ENCODE data around the gene MRPL53. TPM values are rescaled to one million over a fixed set of nuclear protein-coding genes. Genes with fewer than 3 reads are reported as not detected.

MRPL53 gene
- total and polyA plus RNA-seq, 8 donors, result 37.6 to 60.0 (median 45.9) TPM

GRCh38 chr2:74458938-74459363 lies 13.5 kb downstream of the MRPL53 start:
- intact Hi-C loops (cut with DNase I), result no loop called here
- peak overlapping the region; percentile 48 to 74 (median 66) for H3K27ac ChIP-seq
- WGBS, 2 donors, result 0 to 1% methylated on average over 10 of the region's 10 CpGs
- H3K9me3 ChIP-seq, result no peaks in the 10 kb centered on the region
- peaks cover 14 to 24% (median 17%) of the 10 kb centered on the region in 3 donors for H3K4me1 ChIP-seq
- no peak for ATAC-seq
- H3K36me3 ChIP-seq, result peaks cover 0 to 9% (median 0%) of the 10 kb centered on the region in 3 donors
- H3K27me3 ChIP-seq, result no peaks in the 10 kb centered on the region
- H3K4me3 ChIP-seq, result peak overlapping the region; percentile 59 to 70 (median 65)
- DNase-seq, result no peak
- TF ChIP-seq, protein P1, sequence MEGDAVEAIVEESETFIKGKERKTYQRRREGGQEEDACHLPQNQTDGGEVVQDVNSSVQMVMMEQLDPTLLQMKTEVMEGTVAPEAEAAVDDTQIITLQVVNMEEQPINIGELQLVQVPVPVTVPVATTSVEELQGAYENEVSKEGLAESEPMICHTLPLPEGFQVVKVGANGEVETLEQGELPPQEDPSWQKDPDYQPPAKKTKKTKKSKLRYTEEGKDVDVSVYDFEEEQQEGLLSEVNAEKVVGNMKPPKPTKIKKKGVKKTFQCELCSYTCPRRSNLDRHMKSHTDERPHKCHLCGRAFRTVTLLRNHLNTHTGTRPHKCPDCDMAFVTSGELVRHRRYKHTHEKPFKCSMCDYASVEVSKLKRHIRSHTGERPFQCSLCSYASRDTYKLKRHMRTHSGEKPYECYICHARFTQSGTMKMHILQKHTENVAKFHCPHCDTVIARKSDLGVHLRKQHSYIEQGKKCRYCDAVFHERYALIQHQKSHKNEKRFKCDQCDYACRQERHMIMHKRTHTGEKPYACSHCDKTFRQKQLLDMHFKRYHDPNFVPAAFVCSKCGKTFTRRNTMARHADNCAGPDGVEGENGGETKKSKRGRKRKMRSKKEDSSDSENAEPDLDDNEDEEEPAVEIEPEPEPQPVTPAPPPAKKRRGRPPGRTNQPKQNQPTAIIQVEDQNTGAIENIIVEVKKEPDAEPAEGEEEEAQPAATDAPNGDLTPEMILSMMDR (IDR thresholded peaks at IDR 0.05), result no peak
- FAIRE-seq, result no peak

- Histone ChIP-seq H3K4me3 (peak within 1 kb of the TSS; percentile 59 to 70 (median 65)), H3K27me3 (no peaks in the 10 kb centered on the region), H3K36me3 (peaks cover 0 to 9% (median 0%) of the 10 kb centered on the region in 3 donors), H3K27ac (peak within 1 kb of the TSS; percentile 86 to 99 (median 95)), H3K9me3 (no peaks in the 10 kb centered on the region), H3K4me1 (peaks cover 14 to 24% (median 16%) of the 10 kb centered on the region in 3 donors)
- DNase-seq (peak; percentile 92 to 100 (median 100)), ATAC-seq (peak; percentile 84 to 92 (median 86)), FAIRE-seq (peak; percentile 97)
- intact Hi-C loops (cut with DNase I), result no loop called here
- TF ChIP-seq, protein P1 (IDR thresholded peaks at IDR 0.05), result no peak
- 0 to 2% methylated on average over 36 to 38 of the region's 38 CpGs for WGBS, 2 donors
These were observed 14.1 kb downstream of the MRPL53 start, which contains the start of gene WBP1 for GRCh38 chr2:74458132-74458937. TSS of gene WBP1 (plus strand) at chr2:74458438. CDS start at chr2:74458603, 165 bp downstream.

- ATAC-seq (peak; percentile 29 to 60 (median 54)), FAIRE-seq (no peak), DNase-seq (peak; percentile 66 to 86 (median 79))
- no peaks in the 10 kb centered on the region for H3K9me3 ChIP-seq
- no peaks in the 10 kb centered on the region for H3K27me3 ChIP-seq
- intact Hi-C loops (cut with DNase I), result no loop called here
- H3K4me1 ChIP-seq, result peaks cover 14 to 24% (median 16%) of the 10 kb centered on the region in 3 donors
- WGBS, 2 donors, result 0% methylated on average over 33 to 46 of the region's 46 CpGs
- peaks cover 0 to 5% (median 0%) of the 10 kb centered on the region in 3 donors for H3K36me3 ChIP-seq
- H3K4me3 ChIP-seq, result peak overlapping the region; percentile 36 to 63 (median 58)
- H3K27ac ChIP-seq, result peak overlapping the region; percentile 86 to 99 (median 95)
- TF ChIP-seq, protein P1 (IDR thresholded peaks at IDR 0.05), result no peak
These were observed 14.8 kb downstream of the MRPL53 start for GRCh38 chr2:74457549-74458131.

DNA sequence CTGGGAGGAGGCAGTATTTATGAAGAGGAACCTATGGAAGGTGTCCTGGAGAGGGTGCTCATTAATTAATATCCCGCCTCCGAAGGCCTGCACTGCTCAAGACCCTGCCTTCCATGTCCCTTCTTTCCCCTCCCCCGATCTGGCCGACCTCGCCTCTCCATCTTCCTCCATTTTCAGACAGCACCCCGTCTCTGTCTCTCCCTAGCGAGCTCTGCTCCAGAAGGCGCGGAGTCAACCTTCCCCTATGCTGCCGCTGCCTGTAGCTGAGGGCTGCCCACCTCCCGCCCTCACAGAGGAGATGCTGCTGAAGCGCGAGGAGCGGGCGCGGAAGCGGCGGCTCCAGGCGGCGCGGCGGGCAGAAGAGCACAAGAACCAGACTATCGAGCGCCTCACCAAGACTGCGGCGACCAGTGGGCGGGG lies 15.3 kb downstream of the MRPL53 start:
- WGBS, 2 donors, result 1 to 2% methylated on average over 21 to 27 of the region's 27 CpGs
- no peaks in the 10 kb centered on the region for H3K27me3 ChIP-seq
- FAIRE-seq, result no peak
- H3K9me3 ChIP-seq, result no peaks in the 10 kb centered on the region
- H3K4me1 ChIP-seq, result peaks cover 14 to 24% (median 16%) of the 10 kb centered on the region in 3 donors
- no peak for DNase-seq
- peaks cover 0 to under 1% (median 0%) of the 10 kb centered on the region in 3 donors for H3K36me3 ChIP-seq
- ATAC-seq, result no peak
- peak overlapping the region; percentile 86 to 99 (median 95) for H3K27ac ChIP-seq
- TF ChIP-seq, protein P1 (IDR thresholded peaks at IDR 0.05), result no peak
- peak overlapping the region; percentile 36 to 63 (median 58) for H3K4me3 ChIP-seq
- intact Hi-C loops (cut with DNase I), result no loop called here
